ENCODE data around the gene FIBP.
"Not testable (repeated sequence)": the region's sequence is repeated elsewhere in the genome, so short reads cannot be mapped to it uniquely, and the experiment has no call there.

Gene FIBP

GRCh38 chr11:65857853-65858680 lies 30.2 kb downstream of the FIBP start, which contains the start of gene CFL1:
TSS of gene CFL1 (minus strand) at chr11:65858180. CDS start at chr11:65858099, 81 bp downstream.
- DNase-seq (ENCODE audit: low read depth), result peak; percentile 87

GRCh38 chr11:65857500-65857852 lies 30.8 kb downstream of the FIBP start:
- DNase-seq (ENCODE audit: low read depth), result no peak

GRCh38 chr11:65856689-65857499 lies 31.4 kb downstream of the FIBP start:
- DNase-seq (ENCODE audit: low read depth), result peak; percentile 70

GRCh38 chr11:65855927-65856363 lies 32.3 kb downstream of the FIBP start:
- no peak for DNase-seq (ENCODE audit: low read depth)

DNA sequence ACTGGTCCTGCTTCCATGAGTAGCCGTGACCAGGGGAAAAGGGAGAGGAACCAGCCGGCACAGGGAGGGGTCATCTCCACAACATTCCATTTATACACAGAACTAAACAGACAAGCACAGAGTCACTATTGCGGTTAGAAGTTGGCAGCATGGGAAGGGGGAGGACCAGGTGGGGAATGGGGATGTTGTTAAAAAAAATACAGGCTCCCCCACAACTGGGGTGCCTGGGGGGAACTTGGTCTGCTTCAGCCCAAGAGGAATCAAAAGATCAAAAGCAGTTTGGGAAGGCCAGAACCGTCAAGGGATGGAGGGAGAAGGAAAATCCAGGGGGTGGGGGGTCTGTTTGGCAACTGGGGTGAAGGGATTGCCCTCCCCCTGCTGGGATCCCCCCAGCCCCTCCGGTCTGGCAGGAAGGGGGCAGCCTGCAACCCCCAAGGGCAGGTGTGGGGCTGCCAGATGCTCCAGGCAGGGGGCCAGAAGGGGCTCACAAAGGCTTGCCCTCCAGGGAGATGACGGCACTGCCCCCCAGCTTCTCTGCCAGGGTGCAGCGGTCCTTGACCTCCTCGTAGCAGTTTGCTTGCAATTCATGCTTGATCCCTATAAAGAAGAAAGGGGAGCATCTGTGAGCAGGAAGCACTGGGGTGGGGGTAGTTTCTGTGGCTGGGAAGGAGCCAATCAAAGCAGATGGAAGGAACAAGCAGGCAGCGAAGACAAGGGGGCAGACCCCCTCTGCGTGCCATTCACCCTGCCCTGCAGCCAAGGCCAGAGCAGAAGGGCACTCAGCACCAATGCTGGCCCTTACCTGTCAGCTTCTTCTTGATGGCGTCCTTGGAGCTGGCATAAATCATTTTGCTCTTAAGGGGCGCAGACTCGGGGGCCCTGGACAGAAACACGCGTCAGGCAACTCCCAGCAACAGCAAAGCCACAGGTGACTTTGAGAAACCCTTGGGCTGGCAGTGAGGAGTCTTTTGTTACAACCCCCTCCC lies 33.1 kb downstream of the FIBP start:
- DNase-seq (ENCODE audit: low read depth), result no peak

- no peak for DNase-seq (ENCODE audit: low read depth)
Measured at GRCh38 chr11:65854161-65854592, 34.1 kb downstream of the FIBP start.

- no peak for DNase-seq (ENCODE audit: low read depth)
Measured at GRCh38 chr11:65853246-65853979, 34.9 kb downstream of the FIBP start.

GRCh38 chr11:65852508-65853245 lies 35.6 kb downstream of the FIBP start:
- DNase-seq (ENCODE audit: low read depth), result no peak

- no peak for DNase-seq (ENCODE audit: low read depth)
Measured at GRCh38 chr11:65851811-65852507, 36.3 kb downstream of the FIBP start.

- no peak for DNase-seq (ENCODE audit: low read depth)
Measured at GRCh38 chr11:65851083-65851579, 37.1 kb downstream of the FIBP start.

GRCh38 chr11:65850217-65851082 lies 37.8 kb downstream of the FIBP start:
- DNase-seq (ENCODE audit: low read depth), result no peak

GRCh38 chr11:65849771-65850216 lies 38.5 kb downstream of the FIBP start:
- no peak for DNase-seq (ENCODE audit: low read depth)

DNA sequence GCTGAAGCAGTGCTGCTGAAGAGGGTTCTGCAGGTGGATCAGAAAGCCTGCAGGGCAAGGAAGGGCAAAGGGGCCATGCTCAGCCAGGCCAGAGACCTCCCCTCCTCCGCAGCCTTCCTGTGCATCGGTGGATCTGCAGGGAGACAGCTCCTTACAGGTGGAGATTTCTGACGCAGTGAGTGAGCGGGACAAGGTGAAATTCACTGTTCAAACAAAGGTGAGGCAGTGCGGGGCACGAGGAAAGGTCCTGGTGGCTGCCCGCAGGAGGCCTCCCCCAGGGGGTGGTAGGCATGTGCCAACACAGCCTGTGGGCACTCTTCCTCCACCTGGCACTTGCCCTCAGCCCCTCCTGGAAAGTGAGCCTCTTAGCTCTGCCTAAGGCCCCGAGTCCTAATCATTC lies 38.9 kb downstream of the FIBP start:
- no peak for DNase-seq (ENCODE audit: low read depth)

GRCh38 chr11:65848693-65849092 lies 39.6 kb downstream of the FIBP start:
- DNase-seq (ENCODE audit: low read depth), result not testable (repeated sequence)

GRCh38 chr11:65847746-65848145 lies 40.5 kb downstream of the FIBP start:
- DNase-seq (ENCODE audit: low read depth), result no peak

- DNase-seq (ENCODE audit: low read depth), result no peak
Measured at GRCh38 chr11:65844231-65844872, 43.9 kb downstream of the FIBP start.

GRCh38 chr11:65843811-65844210 lies 44.5 kb downstream of the FIBP start:
- DNase-seq (ENCODE audit: low read depth), result no peak

- no peak for DNase-seq (ENCODE audit: low read depth)
Measured at GRCh38 chr11:65842144-65842543, 46.1 kb downstream of the FIBP start.
